Testis (tissue), 2 donors: ENCODE measurements around the gene NFATC2.

Source experiments
- CTCF ChIP-seq, 3 experiments: fragments of 450-650 bp in 2 of 3; fragments of 200-600 bp in 1 of 3; sonication (generic) in 1 of 3; IDR thresholded peaks; one replicate each; pipeline ENCODE4 v1.5.1; 2016 to 2019; ENCODE audit warnings: antibody characterized with exemption in 3 of 3, mild to moderate bottlenecking in 2 of 3, moderate library complexity in 1 of 3
- POLR2A ChIP-seq: fragments of 450-650 bp; IDR thresholded peaks from one replicate; pipeline ENCODE4 v1.6.1; 2017; ENCODE audit warnings: antibody characterized with exemption, mild to moderate bottlenecking, moderate library complexity

GRCh38 chr20:51463998-51464397 lies 78.5 kb downstream of the NFATC2 start:
- TF ChIP-seq CTCF (IDR thresholded peaks at IDR 0.05) (no peak), POLR2A (no peak)
